Fibroblast of villous mesenchyme (primary cell): ENCODE data around the gene KCNQ1. TPM values are rescaled to one million over a fixed set of nuclear protein-coding genes. Genes with fewer than 3 reads are reported as not detected.
A peak's percentile ranks its signal among the peaks of the same experiment; 100 is the strongest.

Source experiments
- DNase-seq: peaks from one replicate; pipeline ENCODE4 v3.0.0-alpha.2; 2010; ENCODE audit warnings: low read depth
- H3K4me3 ChIP-seq: 2 replicates; pipeline ENCODE4 v1.5.1; 2011; ENCODE audit warnings: low read depth, mild to moderate bottlenecking, low read length
- total RNA-seq: library from RNA; depleted of rRNA; stranded (reverse); fragments of >200 nt; gene quantifications from 2 replicates; pipeline ENCODE4 v1.2.3, GENCODE V29; 2012
- TF ChIP-seq, protein P1 (sequence below): IDR thresholded peaks from 2 replicates; pipeline ENCODE4 v1.5.1; 2012; ENCODE audit warnings: low read depth, mild to moderate bottlenecking, low read length; ENCODE audit not compliant: insufficient read depth

The KCNQ1 gene
- total RNA-seq, 1 donor: not detected

DNA sequence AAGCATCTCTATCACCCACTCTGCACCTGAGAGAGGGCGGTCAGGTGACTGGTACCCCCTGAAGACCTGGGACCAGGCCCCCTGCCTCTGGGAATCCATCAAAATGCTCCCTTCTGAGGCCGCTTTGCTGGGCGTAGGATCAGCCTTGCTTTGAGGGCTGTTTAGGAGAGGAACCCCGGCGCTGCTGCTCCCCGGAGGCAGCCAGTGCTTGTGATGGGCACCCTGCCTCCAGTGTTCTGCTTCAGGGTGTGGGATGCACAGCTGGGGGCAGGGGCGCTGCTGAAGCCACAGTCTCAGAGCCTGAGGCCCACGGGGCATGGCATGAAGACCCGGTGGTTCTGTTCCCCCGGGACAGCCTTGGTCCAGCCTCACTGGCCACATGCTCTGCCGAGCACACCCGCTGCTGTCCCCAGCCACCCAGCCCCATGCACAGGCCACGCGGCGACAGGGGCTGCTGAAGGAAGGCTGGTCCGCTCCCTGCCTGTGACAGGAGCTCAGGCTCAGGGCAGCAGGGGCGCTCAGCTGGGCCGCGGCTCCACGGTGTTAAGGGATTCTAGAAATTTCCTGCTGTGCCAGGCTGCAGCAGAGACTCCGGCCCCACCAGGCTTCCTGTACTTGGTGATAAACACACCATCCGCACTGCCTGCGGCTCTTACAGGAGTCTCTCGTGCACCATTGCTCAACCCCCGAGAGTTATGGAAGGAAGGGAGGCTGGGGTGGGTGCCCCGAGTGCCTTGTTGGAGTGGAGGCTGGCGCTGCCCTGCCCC lies 91.0 kb downstream of the KCNQ1 start:
- peak; percentile 5 for DNase-seq
- no peak overlapping the region for H3K4me3 ChIP-seq
- TF ChIP-seq, protein P1, sequence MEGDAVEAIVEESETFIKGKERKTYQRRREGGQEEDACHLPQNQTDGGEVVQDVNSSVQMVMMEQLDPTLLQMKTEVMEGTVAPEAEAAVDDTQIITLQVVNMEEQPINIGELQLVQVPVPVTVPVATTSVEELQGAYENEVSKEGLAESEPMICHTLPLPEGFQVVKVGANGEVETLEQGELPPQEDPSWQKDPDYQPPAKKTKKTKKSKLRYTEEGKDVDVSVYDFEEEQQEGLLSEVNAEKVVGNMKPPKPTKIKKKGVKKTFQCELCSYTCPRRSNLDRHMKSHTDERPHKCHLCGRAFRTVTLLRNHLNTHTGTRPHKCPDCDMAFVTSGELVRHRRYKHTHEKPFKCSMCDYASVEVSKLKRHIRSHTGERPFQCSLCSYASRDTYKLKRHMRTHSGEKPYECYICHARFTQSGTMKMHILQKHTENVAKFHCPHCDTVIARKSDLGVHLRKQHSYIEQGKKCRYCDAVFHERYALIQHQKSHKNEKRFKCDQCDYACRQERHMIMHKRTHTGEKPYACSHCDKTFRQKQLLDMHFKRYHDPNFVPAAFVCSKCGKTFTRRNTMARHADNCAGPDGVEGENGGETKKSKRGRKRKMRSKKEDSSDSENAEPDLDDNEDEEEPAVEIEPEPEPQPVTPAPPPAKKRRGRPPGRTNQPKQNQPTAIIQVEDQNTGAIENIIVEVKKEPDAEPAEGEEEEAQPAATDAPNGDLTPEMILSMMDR: no peak

DNA sequence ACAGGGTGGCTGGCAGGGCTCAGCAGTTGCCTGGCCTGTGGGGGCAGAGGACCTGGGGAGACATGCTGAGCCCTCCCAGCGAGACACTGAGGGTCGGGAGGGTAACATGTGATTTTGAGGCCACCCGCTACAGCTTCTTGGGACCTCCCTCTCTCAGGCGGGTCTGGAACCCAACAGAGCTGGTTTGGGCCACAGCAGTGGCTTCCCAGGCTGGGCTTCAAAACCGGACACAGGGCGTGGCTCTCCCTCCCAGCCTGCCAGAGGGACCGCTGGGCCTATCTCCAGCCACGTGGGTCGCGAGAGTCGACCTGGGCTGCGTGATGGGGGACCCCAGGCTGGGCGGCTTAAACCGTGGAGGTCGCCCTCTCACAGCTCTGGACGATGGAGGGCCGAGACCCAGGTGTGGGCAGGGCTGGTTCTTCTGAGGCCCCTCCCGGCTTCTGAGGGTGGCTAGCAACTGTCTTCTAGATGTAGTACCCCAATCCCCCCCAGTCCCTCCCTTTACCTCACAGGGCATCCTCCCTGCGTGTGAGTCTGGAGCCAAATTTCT lies 91.7 kb downstream of the KCNQ1 start:
- no peak overlapping the region for H3K4me3 ChIP-seq
- TF ChIP-seq, protein P1: no peak
- no peak for DNase-seq

DNA sequence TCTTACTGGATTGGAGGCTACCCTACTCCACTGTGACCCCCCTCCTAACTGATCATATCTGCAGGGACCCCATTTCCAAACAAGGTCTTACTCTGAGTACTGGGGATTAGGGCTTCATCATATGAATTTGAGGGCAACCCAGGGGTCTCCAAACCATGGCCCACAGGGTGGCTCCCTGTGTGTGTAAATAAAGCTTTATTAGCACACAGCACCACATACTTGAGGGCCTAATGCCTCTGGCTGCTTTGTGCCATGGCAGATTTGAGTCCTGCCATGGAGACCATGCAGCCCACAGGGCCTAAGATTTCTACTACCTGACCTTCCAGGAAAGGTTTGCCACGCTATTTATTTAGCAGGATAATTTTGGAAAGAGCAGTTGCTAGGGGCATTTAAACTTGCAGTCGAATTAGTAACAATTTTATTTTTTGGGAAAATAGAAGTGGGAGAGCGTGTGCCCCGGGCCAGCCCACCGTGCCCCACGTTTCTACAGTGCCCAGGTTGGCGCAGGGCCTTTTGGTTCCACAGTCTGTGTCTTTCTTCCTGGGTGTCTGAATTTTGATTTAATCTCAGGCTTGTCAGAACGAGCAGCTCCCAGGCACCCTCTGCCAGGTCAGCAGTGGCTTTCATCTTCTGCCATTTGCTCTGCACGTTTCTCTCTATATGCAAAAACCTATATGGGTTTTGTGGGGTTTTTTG lies 92.3 kb downstream of the KCNQ1 start:
- DNase-seq: no peak
- H3K4me3 ChIP-seq: no peak overlapping the region
- TF ChIP-seq, protein P1: no peak

DNA sequence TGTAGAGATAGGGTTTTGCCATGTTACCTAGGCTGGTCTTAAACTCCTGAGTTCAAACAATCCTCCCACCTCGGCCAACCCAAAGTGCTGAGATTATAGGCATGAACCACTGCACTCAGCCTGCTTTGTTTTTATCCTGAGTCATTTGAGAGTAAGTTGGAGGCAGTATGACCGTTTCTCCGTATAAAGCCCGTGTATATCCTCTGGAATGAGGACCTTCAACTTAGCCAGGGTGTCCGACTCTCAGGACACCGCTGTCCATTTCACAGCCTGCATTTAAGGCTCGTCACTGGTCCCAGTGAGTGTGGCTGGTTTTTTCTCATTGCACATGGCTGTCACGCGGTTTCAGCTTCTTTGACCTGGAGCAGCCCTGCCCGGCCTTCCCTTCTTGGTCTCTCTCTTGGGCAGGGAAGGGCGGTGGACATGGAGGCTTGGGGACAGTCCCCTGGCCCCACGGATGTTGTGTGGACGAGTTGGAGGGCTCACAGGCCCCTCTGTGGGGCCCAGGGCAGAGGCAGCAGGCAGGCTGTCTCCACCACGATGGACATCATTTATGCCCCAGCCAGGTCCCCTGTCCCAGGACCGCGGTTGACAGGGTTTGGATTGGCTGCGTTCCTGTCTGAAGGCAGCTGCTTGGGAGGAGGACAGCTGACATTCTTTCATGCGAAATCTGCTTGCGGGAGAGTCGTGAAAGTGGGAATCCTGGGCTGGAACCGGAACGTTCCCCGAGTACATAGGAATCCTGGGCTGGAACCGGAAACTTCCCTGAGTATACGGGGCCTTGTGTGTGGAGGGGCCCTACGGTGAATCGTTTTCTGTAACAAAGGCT lies 93.3 kb downstream of the KCNQ1 start:
- TF ChIP-seq, protein P1: no peak
- no peak for DNase-seq
- H3K4me3 ChIP-seq: no peak overlapping the region

DNA sequence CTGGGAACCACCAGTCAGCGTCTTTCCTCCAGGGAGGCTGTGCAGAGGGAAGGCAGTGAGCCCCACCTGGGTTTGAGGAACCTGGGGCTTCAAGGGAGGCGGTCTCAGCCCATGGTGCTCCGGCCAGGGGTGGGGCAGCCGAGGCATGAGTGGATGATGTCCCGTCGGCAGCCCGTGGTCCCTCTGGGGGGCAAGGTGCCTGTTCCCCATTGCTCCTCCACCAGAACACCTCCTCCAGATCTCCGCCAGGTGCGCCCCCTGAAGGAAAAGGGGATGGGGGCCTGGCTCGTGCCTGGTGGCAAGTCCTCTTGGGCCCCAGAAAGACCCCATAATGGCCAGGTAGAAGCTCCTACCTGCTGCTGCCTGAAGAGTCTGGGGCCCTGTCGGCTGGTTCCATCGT lies 94.1 kb downstream of the KCNQ1 start:
- TF ChIP-seq, protein P1: no peak
- H3K4me3 ChIP-seq: no peak overlapping the region
- DNase-seq: no peak

DNA sequence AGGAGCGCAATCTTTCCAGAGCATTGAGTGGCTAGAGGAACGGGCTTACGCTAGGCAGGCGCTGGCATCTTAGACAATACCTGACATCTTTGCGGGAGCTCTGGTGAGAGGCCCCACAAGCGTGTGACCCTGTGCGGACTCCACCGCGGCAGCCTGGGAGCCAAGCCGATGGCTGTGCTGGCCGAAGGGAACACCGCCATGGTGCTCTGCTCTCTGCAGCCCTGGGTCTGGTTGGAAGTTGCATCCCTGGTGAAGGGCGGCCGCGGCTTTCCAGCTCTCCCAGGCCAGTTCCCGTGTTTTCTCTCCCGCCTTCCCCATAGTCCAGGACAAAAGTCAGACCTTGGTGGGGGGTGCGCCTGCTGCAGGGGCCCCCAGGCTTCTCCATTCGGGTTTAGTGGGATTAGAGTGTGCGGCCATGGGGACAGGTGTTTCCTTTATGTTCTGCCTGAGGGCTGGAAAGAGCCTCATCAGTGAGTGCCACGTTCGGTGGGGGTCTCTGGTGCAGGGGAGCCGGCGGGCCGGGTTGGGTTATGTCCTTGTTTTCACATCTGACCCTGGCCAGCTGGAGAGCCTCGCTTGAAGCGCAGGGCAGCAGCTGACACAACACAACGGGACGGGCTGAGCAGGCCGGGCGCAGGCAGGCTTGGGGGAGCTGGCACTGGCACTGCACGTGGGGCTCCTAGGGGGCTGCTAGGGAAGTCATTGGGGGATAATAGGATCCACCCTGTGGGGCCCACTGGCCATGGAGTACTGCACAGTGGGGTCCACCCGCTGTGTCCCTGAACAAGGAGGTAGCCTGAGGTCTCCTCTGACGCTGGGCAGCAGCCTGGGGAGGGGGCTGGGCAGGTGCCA lies 94.8 kb downstream of the KCNQ1 start:
- DNase-seq: no peak
- TF ChIP-seq, protein P1: no peak
- no peak overlapping the region for H3K4me3 ChIP-seq
